HTERT RPE-1 (cell line): ENCODE results near the gene PPP5C.
"Not testable (repeated sequence)": the region's sequence is repeated elsewhere in the genome, so short reads cannot be mapped to it uniquely, and the experiment has no call there.

ENCODE experiments used
- in situ Hi-C: fragments of 300-500 bp; cut with MboI; formaldehyde crosslinking; loops from 4 replicates; pipeline ENCODE4 v1.14.3; 2020; ENCODE audit warnings: low sequenced_read_pairs

Gene PPP5C

DNA sequence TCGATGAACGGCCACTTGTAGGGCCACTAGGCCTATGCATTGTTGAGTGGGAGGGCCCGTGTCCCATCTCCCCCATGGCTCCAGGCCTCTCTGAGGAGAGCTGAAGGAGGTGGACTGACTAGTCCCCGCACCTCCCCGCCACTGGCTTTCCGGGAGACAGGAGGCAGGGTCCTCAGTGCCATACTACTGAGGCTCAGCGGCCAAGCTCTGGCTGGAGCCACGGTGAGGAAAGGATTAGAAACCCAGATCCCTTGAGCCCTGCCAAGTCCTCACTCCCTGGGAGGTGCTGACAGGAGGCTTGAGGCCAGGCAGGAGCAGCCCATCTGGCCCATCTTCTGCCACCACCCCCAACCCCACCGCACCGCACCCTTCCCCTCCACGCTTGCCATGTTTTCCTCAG lies 37.5 kb downstream of the PPP5C start:
- in situ Hi-C loops, result no loop called here

DNA sequence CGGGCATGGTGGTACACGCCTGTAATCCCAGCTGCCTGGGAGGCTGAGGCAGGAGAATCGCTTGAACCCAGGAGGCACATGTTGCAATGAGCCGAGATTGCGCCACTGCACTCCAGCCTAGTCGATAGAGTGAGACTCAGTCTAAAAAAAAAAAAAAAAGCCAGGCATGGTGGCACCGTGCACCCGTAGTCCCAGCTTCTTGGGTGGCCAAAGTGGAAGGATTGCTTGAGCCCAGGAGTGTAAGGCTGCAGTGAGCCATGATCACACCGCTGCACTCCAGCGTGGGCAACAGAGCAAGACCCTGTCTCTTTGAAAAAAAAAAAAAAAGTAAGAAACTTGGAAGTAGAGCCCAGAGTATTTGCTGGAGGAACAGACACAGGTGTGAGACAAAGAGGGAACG lies 38.7 kb downstream of the PPP5C start:
- in situ Hi-C loops, result no loop called here

DNA sequence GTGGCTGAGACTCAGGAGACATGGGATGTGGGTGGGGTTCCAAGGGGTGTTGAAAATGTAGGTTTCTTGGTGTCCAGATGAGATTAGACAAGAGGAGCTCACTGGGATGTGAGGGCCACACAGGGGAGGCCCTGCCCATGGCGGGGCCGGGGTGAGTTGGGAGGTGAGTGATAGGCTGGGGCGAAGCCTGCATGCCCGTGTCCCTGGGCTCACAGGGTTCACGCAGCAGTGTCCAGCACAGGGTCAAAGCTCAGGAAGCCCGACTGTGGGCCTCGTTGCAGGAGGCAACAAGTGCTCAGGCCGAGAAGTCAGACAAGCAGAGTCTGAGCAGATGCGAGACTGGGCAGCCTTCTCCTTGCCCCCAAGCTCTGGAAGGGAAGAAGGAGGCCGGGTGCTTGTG lies 39.3 kb downstream of the PPP5C start:
- in situ Hi-C loops, result no loop called here

DNA sequence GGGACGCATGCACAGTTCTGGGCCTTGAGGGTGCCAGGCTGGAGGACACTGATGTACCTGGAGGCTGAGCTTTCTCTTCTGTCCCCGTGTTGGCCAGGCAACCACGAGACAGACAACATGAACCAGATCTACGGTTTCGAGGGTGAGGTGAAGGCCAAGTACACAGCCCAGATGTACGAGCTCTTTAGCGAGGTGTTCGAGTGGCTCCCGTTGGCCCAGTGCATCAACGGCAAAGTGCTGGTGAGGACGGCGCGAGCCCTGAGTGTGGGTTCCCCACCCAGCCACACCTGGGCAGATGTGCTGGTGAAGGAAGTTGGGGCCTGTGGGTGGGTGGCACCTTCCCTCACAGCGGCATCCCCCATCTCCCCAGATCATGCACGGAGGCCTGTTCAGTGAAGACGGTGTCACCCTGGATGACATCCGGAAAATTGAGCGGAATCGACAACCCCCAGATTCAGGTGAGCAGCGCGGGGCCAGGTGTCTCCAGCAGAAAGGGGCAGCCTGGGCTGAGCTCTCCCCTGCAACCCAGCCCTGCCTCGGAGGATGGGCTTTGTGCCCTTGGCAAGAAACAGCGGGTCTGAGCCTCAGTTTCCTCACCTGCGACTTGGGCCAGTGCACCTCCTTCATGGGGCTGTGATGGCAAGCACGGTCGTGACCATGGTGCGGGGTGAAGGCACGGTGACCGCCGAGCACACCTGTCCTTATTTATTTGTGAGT lies 40.3 kb downstream of the PPP5C start:
- in situ Hi-C loops, result no loop called here

DNA sequence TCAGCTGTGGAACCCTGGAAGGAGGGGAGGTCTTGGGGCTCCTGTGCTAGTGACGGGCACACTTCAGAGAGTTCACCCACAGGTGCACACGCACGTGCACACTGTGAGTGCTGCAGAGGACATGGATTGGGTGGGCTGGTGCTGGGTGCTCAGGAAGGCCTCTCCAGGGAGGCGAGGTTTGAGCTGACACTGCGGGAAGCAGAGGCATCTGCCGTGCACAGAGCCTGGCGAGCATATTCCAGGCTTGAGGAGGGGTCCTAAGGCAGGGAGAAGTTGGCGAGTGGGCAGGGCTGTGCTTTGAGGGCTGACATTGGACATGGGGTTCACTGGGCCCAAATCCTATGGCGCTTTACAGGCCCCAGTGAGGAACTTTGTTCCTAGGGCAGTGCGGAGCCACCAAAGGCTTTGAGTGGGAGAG lies 40.8 kb downstream of the PPP5C start:
- in situ Hi-C loops, result no loop called here

DNA sequence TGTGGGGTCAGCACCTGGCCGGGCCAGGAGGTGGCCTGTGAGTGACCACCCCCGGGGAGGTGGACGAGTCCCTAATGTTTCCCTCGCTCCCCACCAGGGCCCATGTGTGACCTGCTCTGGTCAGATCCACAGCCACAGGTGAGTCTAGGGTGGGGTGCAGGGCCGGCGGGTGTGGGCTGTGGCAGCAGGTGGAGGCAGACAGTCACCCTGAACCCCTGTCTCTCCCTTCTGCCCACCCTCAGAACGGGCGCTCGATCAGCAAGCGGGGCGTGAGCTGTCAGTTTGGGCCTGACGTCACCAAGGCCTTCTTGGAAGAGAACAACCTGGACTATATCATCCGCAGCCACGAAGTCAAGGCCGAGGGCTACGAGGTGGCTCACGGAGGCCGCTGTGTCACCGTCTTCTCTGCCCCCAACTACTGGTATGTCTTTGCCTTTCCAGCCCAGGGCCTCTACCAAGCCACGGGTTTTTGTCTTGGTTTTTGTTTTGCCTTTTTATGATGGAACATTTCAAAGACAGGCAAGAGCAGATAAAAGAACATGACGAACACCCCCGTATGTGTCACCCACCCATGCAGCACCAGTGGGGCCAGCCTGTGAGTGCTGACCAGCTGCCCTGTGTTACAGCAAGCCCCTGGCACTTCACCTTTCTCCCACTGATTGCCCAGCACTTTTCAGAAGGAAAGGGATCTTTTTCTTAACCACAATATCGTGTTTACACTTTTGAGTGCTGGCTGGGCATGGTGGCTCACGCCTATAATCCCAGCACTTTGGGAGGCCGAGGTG lies 41.6 kb downstream of the PPP5C start:
- in situ Hi-C loops, result no loop called here

DNA sequence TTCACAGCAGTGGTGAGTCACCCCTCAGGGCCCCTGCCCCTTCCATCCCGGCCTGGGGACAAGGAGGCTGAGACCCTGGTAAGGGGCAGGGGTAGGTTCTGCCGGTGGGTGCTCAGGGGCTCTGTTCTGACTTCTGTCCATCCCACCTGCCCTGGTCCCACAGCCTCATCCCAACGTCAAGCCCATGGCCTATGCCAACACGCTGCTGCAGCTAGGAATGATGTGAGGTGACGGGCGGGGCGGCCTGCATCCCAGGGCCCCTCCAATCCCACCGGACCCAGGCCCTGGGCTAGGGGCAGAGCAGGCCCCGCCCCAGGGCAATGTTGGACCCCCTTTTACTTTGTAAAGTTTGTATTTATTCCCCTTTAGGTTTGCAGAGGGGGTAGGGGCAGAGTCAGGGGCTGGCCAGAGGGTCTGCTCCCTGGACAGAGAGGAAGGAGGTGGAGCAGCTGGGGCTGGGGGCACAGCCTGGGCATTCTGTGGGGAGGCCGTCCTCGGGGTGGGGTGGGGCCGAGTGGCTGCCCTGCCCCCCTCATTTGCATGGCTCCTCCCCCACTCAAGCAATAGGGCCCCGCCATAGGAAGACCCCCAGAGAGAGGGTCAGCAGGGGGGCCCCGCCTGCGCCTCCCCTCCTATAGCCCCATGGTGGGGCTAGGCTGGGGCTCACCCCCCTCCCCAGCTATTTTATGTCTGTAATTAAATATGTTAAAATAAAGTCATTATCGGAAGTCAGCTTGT lies 43.4 kb downstream of the PPP5C start:
- in situ Hi-C loops, result no loop called here

DNA sequence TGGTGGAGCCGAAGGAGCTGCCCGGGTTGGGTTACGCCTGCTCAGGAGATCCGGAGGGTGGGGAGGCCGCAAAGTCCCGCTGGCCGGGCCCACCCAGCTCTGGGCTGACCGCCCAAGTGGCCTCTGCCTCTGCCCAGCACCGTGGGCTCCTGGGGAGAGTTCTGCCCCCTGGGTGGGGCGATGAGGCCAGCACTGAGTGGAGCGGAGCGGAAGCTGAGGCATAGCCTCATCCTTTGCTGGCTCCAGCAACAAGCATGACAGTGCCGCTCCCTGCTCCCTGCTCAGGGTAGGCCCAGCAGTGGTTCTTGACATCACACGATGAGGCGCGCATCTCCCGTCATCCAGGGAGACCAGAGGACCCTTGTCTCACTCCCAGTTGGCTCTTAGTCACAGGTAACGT lies 44.0 kb downstream of the PPP5C start:
- in situ Hi-C loops, result no loop called here

DNA sequence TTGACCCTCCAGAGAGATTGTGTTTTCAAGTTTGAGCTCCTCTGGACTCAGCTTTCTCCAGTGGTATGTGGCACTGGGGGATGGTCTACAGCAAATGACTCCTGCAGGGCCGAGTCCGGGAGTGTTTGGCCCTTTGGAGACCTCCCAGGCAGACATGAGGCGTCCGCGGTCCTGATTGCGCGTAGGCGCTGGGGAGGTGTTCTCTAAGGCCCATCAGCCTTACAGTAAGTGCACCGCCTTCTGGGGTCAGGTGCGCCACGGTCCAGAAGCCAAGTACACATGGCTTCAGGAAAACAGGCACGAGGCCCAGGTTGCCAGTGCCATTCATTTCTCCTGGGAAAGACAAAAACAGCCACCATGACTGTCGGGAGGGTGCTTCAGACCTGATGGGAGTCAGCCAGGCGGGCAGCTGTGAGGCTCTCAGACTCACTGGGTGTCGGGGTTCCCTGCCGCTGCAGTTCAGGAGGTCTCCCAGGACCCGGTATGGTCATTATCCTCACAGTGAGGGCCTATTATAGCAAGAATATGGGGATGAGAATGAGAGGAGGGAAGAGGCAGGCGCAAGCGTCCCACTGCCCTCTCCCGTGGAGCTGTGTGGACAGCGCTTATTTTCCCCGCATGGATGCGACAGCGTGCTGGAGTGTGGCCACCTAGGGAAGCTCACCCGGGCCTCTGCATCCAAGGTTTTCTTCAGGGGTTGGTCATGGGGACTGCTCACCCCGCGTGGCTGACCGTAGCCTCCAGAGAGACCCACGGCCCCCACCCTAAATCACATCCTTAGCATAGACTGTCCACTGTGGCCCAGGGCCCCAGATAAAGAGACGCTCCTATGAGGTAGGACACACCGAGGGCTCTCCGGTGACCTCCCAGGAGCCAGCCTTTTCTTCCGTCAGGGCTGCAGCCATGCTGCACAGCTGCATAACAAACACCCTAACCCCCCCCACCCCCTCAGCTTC lies 44.7 kb downstream of the PPP5C start:
- in situ Hi-C loops, result no loop called here

DNA sequence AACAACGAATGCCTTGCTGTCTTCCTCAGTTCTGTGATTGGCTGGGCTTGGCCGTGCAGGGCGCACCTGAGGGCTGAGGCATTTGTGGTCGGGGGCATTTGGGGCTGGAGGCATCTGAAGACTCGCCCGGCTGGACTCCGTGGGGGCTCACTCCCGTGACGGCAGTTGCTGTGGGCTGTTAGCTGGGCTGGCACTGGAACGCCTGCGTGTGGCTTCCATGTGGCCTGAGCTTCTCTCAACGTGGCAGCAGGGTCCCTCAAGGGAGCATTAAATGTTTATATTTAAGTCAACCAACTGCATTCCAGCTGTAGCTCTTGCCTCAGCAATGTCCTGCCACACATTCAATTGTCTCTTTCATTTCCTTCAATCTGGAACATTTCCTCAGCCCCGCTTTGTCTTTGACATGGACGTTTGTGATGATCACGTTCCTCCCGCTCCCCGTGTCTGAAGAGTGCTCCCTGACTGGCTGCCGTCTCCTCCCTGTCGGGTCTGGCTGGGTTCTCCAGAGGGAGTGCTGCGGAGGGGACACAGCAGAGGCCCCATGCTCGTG lies 45.4 kb downstream of the PPP5C start:
- in situ Hi-C loops, result no loop called here

DNA sequence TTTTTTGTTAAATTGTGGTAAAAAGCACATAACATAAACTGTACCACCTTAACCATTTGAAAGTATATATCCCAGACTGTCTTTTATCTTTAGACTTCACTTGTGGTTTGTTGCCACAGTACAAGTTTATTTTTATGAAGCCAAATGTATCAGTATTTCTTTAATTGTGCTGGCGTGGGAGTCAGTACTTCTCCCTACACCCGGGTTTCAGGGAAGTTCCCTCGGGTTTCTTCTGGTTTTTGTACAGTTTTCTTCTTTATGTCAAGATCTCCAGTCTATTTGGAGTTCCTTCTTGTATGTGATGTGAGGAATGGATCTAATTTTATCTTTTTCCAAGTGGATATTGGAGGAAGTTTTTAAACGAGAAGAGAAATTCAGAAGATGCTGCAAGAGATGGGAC lies 46.0 kb downstream of the PPP5C start:
- in situ Hi-C loops, result no loop called here

DNA sequence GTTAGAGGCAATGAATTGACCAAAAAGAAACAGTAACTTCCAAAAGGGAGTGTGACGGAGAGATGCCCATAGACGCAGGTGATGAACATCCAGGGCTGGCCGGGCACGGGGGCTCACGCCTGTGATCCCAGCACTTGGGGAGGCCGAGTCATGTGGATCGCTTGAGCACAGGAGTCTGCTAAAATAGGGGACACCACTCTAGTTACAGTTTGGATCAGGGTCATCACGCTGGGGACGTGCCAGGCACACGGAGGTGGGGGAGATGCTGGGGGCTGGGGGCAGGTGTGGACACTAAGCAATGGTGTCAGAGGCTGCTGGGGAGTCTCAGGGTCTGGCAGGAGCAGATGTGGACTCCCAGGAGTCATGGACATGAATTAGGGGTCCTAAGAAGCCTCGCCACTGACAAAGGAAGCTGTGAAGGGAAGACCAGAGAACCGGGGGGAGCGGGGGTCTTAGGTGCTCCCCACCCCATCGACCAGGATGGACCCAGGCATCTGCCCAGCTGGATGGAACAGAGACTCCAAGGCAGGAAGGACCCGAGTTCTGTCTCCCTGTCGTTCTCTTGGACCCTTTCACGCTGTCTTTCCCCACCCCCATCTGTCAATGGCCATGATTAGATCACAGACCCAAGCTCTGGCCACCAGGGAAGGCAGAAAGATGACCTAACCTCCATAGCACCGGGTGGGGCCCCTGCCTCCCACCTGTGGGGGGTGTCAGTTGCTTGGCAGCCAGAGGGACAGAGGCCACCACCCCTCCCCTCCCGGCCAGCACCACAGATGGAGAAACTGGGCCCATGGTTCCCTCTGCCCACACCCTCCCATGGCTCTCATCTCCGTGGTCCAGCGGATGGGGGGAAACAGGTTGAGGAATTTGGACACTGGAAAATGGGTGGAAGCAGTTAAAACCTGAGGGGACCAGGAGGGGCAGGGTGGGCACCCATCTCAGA lies 46.8 kb downstream of the PPP5C start:
- in situ Hi-C loops, result no loop called here

DNA sequence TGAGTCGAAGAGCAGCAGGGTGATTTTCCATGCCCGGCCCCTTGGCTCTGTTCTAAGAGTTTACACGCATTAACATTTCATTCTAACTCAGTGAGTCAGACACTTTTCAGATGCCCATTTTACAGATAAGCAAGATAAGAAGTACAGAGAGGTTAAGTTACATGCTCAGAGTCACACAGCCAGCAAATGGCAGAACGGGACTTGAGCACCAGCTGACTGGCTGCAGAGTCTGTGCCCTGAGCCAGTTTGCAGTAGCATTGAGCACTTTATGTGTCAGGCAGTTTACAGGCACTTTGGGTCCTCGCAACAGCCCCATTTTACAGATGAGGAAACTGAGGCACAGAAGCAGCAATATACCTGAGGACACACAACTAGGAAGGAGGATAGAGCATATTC lies 47.5 kb downstream of the PPP5C start:
- in situ Hi-C loops, result no loop called here

DNA sequence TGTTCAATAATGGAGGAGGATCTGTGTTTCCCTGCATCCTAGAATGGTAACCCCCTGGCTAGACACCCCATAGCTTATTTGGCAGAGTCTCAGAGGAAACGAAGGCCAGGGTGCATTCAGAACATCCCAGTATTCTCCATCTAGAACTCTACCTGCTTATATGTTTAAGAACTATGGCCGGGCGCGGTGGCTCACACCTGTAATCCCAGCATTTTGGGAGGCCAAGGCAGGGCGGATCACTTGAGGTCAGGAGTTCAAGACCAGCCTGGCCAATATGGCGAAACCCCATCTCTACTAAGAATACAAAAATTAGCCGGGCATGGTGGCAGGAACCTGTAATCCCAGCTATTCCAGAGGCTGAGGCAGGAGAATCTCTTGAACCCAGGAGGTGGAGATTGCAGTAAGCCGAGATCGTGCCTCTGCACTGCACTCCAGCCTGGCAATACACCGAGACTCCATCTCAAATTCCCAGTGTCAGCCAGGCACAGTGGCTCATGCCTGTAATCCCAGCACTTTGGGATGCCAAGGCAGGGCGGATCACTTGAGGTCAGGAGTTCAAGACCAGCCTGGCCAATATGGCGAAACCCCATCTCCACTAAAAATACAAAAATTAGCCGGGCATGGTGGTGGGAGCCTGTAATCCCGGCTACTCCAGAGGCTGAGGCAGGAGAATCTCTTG lies 51.1 kb downstream of the PPP5C start:
- in situ Hi-C loops, result not testable (repeated sequence)

DNA sequence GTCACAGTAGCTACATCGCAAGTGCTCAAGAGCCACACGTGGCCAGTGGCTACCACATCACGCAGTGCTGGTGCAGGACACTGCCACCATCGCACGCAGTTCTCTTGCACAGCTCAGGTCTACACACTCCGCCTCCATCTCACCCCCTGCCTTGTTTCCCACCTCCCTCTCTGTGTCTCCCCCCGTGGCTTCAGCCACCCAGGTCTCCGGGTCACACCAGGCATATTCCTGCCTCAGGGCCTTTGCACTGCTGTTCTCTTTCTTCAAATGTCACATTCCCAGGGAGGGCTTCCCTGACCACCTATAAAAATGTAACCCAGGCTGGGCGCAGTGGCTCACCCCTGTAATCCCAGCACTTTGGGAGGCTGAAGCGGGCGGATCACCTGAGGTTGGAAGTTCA lies 55.8 kb downstream of the PPP5C start:
- in situ Hi-C loops, result no loop called here

DNA sequence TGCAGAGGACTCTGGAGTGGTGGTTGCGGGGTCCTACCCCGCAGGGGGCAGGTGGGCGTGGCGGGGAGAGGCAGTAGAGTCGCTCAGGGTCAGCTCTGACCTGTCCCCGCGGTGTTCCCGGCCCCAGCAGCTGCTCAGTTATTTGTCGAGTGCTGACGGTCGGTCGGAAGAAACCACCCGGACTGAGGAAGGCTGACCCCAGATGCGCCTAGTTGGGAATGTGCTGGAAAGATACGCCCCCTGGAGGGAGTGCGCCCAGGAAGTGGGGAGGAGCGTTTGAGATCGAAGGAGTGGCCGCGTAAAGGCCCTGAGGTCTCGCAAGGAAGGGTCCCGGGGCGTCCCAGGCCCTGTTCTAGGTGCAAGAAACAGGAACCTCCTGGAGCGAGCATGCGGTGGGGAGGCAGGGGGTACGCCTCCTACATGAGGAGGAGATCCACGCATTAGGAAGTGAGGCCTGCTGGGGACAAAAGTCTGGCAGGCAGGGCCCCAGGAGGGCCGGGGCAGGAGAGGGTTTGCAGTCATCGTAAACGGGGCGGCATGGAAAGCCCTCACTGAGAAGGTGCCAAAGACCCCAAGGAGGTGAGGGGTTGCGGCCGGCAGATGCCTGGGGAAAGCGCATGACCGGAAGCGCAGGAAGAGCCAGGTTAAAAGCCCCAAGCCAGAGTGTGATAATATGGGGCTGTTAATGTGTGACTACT lies 57.3 kb downstream of the PPP5C start:
- in situ Hi-C loops, result no loop called here

DNA sequence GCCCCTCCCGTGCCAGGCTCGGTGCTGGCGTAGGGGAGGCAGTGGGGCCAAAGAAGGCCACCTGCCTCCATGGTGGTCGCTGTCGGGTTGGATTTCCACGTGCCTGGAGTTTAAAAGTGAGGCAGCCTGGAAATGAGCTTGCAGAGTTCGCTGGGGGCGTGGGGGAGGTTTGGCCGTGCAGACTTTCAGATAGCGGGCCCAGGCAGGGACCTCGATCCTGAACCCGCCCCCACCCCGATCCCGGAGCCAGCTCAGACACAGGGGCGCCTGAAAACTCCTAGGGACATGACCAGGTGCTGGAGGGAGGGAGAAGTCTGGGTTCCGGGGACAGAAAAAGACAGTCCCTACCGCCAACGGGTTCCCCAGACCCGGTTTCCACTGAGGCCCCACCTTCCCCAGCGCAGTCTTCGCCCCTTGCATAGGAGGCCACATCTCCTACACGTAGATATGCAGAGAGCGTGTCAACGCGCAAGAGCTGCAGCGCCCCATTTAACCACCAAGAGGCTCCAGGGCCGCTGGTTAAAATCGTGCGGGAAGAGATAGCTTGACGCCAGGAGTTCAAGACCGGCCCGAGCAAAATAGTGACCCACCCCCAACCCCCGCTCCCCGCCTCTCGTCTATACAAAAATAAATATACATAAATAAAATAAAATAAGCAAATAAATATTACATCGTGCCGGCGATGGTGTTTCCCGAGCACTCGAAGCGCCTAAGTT lies 58.0 kb downstream of the PPP5C start:
- in situ Hi-C loops, result no loop called here

DNA sequence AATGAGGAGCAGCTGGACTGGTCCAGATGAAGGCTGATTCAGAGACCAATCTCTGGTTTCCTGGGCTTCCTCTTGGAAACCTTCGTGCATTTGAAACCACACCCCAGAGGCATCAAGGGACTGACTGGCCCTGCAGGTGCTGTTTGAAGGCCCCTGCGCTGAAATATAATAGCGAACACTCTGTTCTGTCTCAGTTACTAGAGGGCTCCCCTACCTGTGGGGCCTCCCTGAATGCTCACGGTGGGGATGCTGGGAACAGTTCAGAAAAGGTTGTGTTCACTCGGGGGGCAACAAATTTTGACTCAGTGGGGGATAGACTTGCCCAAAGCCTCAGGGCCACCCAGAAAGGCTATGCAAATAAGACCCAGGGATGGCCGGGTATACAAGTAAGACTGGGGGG lies 60.1 kb downstream of the PPP5C start:
- in situ Hi-C loops, result no loop called here
